IPS-18a (cell line): ENCODE data around the gene PLEKHA7.
"Not testable (repeated sequence)": the region's sequence is repeated elsewhere in the genome, so short reads cannot be mapped to it uniquely, and the experiment has no call there.

ENCODE experiments used
- H3K27ac ChIP-seq: one replicate; pipeline ENCODE4 v1.5.1; 2013; ENCODE audit warnings: low read length
- H3K27me3 ChIP-seq: one replicate; pipeline ENCODE4 v1.6.1; 2013; ENCODE audit warnings: mild to moderate bottlenecking, low read length; ENCODE audit not compliant: control insufficient read depth, insufficient read depth
- H3K36me3 ChIP-seq: one replicate; pipeline ENCODE4 v1.6.1; 2013; ENCODE audit warnings: low read depth, low read length; ENCODE audit not compliant: control insufficient read depth
- H3K4me1 ChIP-seq: one replicate; pipeline ENCODE4 v1.6.1; 2013; ENCODE audit warnings: low read depth, low read length; ENCODE audit not compliant: control insufficient read depth
- H3K4me3 ChIP-seq: one replicate; pipeline ENCODE4 v1.5.1; 2013; ENCODE audit warnings: low read length
- H3K9ac ChIP-seq: one replicate; pipeline ENCODE4 v1.6.1; 2013; ENCODE audit warnings: mild to moderate bottlenecking, low read length, moderate library complexity
- H3K9me3 ChIP-seq: one replicate; pipeline ENCODE4 v1.6.1; 2013; ENCODE audit warnings: low read depth, low read length; ENCODE audit not compliant: control insufficient read depth

The PLEKHA7 gene

GRCh38 chr11:17004486-17005148, 9.6 kb downstream of the PLEKHA7 start:
- H3K27me3 ChIP-seq: no peaks in the 10 kb centered on the region
- H3K9ac ChIP-seq: no peak overlapping the region
- H3K4me3 ChIP-seq: no peak overlapping the region
- no peak overlapping the region for H3K27ac ChIP-seq
- no peaks in the 10 kb centered on the region for H3K4me1 ChIP-seq
- H3K36me3 ChIP-seq: no peaks in the 10 kb centered on the region
- H3K9me3 ChIP-seq: no peaks in the 10 kb centered on the region

- Histone ChIP-seq H3K27me3 (no peaks in the 10 kb centered on the region), H3K9me3 (no peaks in the 10 kb centered on the region), H3K9ac (no peak overlapping the region), H3K36me3 (no peaks in the 10 kb centered on the region), H3K4me3 (no peak overlapping the region), H3K27ac (no peak overlapping the region), H3K4me1 (no peaks in the 10 kb centered on the region)
Observed at GRCh38 chr11:17003426-17003825, 10.8 kb downstream of the PLEKHA7 start.

- Histone ChIP-seq H3K9me3 (no peaks in the 10 kb centered on the region), H3K36me3 (no peaks in the 10 kb centered on the region), H3K4me1 (no peaks in the 10 kb centered on the region), H3K4me3 (no peak overlapping the region), H3K9ac (no peak overlapping the region), H3K27ac (no peak overlapping the region), H3K27me3 (no peaks in the 10 kb centered on the region)
Observed at GRCh38 chr11:17002543-17002942, 11.7 kb downstream of the PLEKHA7 start.

- Histone ChIP-seq H3K4me1 (no peaks in the 10 kb centered on the region), H3K27ac (no peak overlapping the region), H3K36me3 (no peaks in the 10 kb centered on the region), H3K4me3 (no peak overlapping the region), H3K27me3 (no peaks in the 10 kb centered on the region), H3K9me3 (no peaks in the 10 kb centered on the region), H3K9ac (no peak overlapping the region)
Observed at GRCh38 chr11:17001806-17002205, 12.4 kb downstream of the PLEKHA7 start.

- Histone ChIP-seq H3K27me3 (no peaks in the 10 kb centered on the region), H3K36me3 (no peaks in the 10 kb centered on the region), H3K9ac (no peak overlapping the region), H3K9me3 (no peaks in the 10 kb centered on the region), H3K27ac (no peak overlapping the region), H3K4me1 (no peaks in the 10 kb centered on the region), H3K4me3 (no peak overlapping the region)
Observed at GRCh38 chr11:17000987-17001386, 13.2 kb downstream of the PLEKHA7 start.

- not testable (repeated sequence) for H3K4me1 ChIP-seq, H3K27ac ChIP-seq, H3K9me3 ChIP-seq, H3K9ac ChIP-seq, H3K36me3 ChIP-seq, H3K4me3 ChIP-seq, H3K27me3 ChIP-seq
Observed at GRCh38 chr11:17000253-17000652, 14.0 kb downstream of the PLEKHA7 start.

- no peak overlapping the region for H3K9ac ChIP-seq
- no peaks in the 10 kb centered on the region for H3K27me3 ChIP-seq
- no peaks in the 10 kb centered on the region for H3K4me1 ChIP-seq
- no peaks in the 10 kb centered on the region for H3K9me3 ChIP-seq
- no peak overlapping the region for H3K27ac ChIP-seq
- no peaks in the 10 kb centered on the region for H3K36me3 ChIP-seq
- H3K4me3 ChIP-seq: no peak overlapping the region
Observed at GRCh38 chr11:16999116-16999515, 15.1 kb downstream of the PLEKHA7 start.

GRCh38 chr11:16997624-16998023, 16.6 kb downstream of the PLEKHA7 start:
- Histone ChIP-seq H3K36me3 (no peaks in the 10 kb centered on the region), H3K4me1 (no peaks in the 10 kb centered on the region), H3K27me3 (no peaks in the 10 kb centered on the region), H3K4me3 (no peak overlapping the region), H3K9ac (no peak overlapping the region), H3K27ac (no peak overlapping the region), H3K9me3 (no peaks in the 10 kb centered on the region)

- no peak overlapping the region for H3K4me3 ChIP-seq
- no peak overlapping the region for H3K9ac ChIP-seq
- no peaks in the 10 kb centered on the region for H3K27me3 ChIP-seq
- H3K4me1 ChIP-seq: no peaks in the 10 kb centered on the region
- H3K27ac ChIP-seq: no peak overlapping the region
- no peaks in the 10 kb centered on the region for H3K36me3 ChIP-seq
- H3K9me3 ChIP-seq: no peaks in the 10 kb centered on the region
Observed at GRCh38 chr11:16993495-16993894, 20.7 kb downstream of the PLEKHA7 start.

- Histone ChIP-seq H3K9me3 (no peaks in the 10 kb centered on the region), H3K9ac (no peak overlapping the region), H3K36me3 (no peaks in the 10 kb centered on the region), H3K27me3 (no peaks in the 10 kb centered on the region), H3K4me3 (no peak overlapping the region), H3K27ac (no peak overlapping the region), H3K4me1 (peaks cover 2% of the 10 kb centered on the region)
Observed at GRCh38 chr11:16992846-16993245, 21.4 kb downstream of the PLEKHA7 start.

- peaks cover 20% of the 10 kb centered on the region for H3K4me1 ChIP-seq
- no peak overlapping the region for H3K4me3 ChIP-seq
- no peaks in the 10 kb centered on the region for H3K27me3 ChIP-seq
- no peaks in the 10 kb centered on the region for H3K9me3 ChIP-seq
- no peak overlapping the region for H3K27ac ChIP-seq
- no peak overlapping the region for H3K9ac ChIP-seq
- no peaks in the 10 kb centered on the region for H3K36me3 ChIP-seq
Observed at GRCh38 chr11:16989554-16989953, 24.7 kb downstream of the PLEKHA7 start.

GRCh38 chr11:16987205-16987568, 27.0 kb downstream of the PLEKHA7 start:
- no peak overlapping the region for H3K9ac ChIP-seq
- H3K27me3 ChIP-seq: no peaks in the 10 kb centered on the region
- no peaks in the 10 kb centered on the region for H3K9me3 ChIP-seq
- H3K36me3 ChIP-seq: no peaks in the 10 kb centered on the region
- no peak overlapping the region for H3K27ac ChIP-seq
- peaks cover 20% of the 10 kb centered on the region for H3K4me1 ChIP-seq
- H3K4me3 ChIP-seq: no peak overlapping the region
